Left ventricle myocardium inferior (tissue), 1 donor: Measurements from ENCODE around the gene HIP1. TPM values are rescaled to one million over a fixed set of nuclear protein-coding genes. Genes with fewer than 3 reads are reported as not detected.
A peak's percentile ranks its signal among the peaks of the same experiment; 100 is the strongest.
"Not testable (repeated sequence)": the region's sequence is repeated elsewhere in the genome, so short reads cannot be mapped to it uniquely, and the experiment has no call there.

Source experiments
- DNase-seq: peaks from one replicate; pipeline ENCODE4 v3.0.0-alpha.2; 2020
- H3K27ac ChIP-seq: fragments of 200-600 bp; replicated peaks from 2 replicates; pipeline ENCODE4 v1.8.0; 2021
- H3K27me3 ChIP-seq: fragments of 200-600 bp; 2 replicates; pipeline ENCODE4 v1.8.0; 2021; ENCODE audit warnings: low read depth
- H3K36me3 ChIP-seq: fragments of 200-600 bp; 2 replicates; pipeline ENCODE4 v1.8.0; 2021
- H3K4me1 ChIP-seq: fragments of 200-600 bp; 2 replicates; pipeline ENCODE4 v1.8.0; 2021
- H3K4me3 ChIP-seq: fragments of 200-600 bp; 2 replicates; pipeline ENCODE4 v1.8.0; 2021; ENCODE audit warnings: mild to moderate bottlenecking, moderate library complexity
- H3K9me3 ChIP-seq: fragments of 200-600 bp; replicated peaks from 2 replicates; pipeline ENCODE4 v1.8.0; 2021
- intact Hi-C: fragments of 100-400 bp; cut with micrococcal nuclease; formaldehyde crosslinking; loops from one replicate; pipeline ENCODE4 v1.11.0; 2022
- total RNA-seq: library from RNA; stranded (reverse); fragmentation: NEBNext Ultra II Directional; extraction: Animal tissue kit (Norgen Biotek cat#: 25700); gene quantifications from one replicate; pipeline ENCODE4 v1.2.1, GENCODE V29; 2021
- TF ChIP-seq, protein P1 (sequence below): fragments of 200-600 bp; IDR thresholded peaks from 2 replicates; pipeline ENCODE4 v1.8.0; 2021; ENCODE audit warnings: antibody characterized with exemption, mild to moderate bottlenecking, borderline replicate concordance
- donor health status: DM: no; HTN: yes; CAD: no; lungs with severe emphysema.

Gene HIP1
- total RNA-seq, 1 donor from 2014 or later, result 14.5 TPM

DNA sequence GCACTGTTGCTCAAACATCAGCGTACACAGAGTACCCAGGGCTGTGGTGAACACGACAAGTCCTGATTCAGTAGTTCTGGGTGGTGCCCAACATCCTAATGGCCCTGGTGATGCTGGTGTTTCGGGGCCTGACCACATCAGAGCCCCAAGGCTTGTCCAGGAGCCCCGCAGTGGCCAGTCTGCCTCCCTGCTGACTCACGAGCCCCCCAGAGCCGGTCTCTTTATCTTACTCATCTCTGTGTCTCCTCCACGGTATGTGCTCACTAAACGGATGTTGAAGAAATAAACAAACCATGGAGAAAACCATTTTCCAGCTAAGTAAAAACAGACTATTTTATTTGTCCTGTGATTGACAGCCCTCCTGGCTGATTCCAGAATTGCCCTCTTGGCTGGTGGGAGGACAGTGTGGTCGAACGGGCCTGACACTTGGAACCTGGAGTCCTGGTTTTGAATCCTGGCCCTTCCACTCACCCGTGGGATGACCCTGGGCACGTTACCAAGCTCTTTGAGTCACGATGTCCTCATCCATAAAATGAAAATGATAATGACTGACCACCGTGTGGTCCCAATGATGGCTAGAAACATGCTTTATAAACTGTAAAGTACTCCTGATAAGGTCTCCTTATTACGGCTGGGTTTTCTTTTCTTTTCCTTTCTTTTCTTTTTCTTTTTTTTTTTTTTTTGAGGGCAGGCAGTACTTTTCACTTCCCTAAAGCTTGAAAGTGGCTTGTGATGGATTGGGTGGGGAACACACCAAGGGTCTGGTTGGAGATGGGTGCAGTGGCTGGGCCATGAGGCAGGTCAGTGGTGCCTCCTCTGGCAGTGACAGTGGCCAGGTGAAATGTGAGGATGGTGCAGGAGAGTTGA, 5.7 kb downstream of the HIP1 start:
- Histone ChIP-seq H3K9me3 (no peaks in the 10 kb centered on the region), H3K36me3 (no peaks in the 10 kb centered on the region), H3K27ac (no peak overlapping the region), H3K27me3 (no peaks in the 10 kb centered on the region), H3K4me3 (no peak overlapping the region), H3K4me1 (peaks cover 34% of the 10 kb centered on the region)
- DNase-seq, result no peak
- intact Hi-C loops, result no loop called here
- TF ChIP-seq, protein P1, sequence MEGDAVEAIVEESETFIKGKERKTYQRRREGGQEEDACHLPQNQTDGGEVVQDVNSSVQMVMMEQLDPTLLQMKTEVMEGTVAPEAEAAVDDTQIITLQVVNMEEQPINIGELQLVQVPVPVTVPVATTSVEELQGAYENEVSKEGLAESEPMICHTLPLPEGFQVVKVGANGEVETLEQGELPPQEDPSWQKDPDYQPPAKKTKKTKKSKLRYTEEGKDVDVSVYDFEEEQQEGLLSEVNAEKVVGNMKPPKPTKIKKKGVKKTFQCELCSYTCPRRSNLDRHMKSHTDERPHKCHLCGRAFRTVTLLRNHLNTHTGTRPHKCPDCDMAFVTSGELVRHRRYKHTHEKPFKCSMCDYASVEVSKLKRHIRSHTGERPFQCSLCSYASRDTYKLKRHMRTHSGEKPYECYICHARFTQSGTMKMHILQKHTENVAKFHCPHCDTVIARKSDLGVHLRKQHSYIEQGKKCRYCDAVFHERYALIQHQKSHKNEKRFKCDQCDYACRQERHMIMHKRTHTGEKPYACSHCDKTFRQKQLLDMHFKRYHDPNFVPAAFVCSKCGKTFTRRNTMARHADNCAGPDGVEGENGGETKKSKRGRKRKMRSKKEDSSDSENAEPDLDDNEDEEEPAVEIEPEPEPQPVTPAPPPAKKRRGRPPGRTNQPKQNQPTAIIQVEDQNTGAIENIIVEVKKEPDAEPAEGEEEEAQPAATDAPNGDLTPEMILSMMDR, result no peak

DNA sequence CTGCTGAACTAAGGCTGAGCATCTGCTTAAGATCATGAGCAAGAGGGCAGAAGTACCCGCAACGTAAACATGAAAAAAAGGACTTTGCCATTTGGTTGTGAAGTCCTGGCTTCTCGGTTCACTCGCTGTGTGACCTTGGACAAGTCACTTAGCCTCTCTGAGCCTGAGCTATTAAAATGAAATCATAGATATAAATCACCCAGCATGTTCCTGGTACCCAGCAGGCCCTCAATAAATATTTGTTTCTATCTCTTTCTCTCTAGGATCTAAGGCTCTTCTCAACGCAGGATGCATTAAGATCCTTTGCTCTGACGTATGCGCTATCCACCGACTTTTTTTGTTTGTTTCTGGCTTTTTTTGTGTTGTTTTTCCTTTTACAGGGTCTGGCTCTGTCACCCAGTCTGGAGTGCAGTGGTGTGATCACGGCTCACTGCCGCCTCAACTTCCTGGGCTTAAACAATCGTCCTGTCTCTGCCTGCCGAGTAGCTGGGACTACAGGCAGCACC, 6.7 kb downstream of the HIP1 start:
- Histone ChIP-seq H3K27ac (no peak overlapping the region), H3K9me3 (no peaks in the 10 kb centered on the region), H3K4me1 (peaks cover 31% of the 10 kb centered on the region), H3K4me3 (no peak overlapping the region), H3K27me3 (no peaks in the 10 kb centered on the region), H3K36me3 (no peaks in the 10 kb centered on the region)
- TF ChIP-seq, protein P1, result no peak
- no peak for DNase-seq
- intact Hi-C loops, result no loop called here

DNA sequence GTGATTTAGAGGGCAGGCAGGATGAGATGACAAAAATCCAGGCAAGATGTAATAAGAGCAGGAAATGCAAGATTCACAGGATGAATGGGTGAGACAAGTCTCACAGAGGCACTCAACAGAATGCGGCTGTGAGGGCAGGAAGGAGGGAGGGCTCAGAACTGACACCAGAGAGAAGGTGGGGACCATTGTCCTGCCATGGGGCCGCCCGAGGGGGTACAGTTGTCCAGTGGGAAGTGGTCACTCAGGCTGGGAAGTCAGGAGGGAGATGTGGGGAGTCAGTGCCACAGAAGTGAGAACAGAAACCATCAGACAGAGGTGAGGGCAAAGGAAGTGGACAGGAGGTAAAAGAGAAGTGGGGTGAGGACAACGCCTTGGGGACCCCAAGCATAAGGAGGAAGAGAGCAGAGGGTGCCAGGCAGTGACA, 8.9 kb downstream of the HIP1 start:
- Histone ChIP-seq H3K27me3 (no peaks in the 10 kb centered on the region), H3K27ac (no peak overlapping the region), H3K4me1 (peaks cover 29% of the 10 kb centered on the region), H3K36me3 (no peaks in the 10 kb centered on the region), H3K4me3 (no peak overlapping the region), H3K9me3 (no peaks in the 10 kb centered on the region)
- intact Hi-C loops, result no loop called here
- TF ChIP-seq, protein P1, result no peak
- DNase-seq, result no peak

DNA sequence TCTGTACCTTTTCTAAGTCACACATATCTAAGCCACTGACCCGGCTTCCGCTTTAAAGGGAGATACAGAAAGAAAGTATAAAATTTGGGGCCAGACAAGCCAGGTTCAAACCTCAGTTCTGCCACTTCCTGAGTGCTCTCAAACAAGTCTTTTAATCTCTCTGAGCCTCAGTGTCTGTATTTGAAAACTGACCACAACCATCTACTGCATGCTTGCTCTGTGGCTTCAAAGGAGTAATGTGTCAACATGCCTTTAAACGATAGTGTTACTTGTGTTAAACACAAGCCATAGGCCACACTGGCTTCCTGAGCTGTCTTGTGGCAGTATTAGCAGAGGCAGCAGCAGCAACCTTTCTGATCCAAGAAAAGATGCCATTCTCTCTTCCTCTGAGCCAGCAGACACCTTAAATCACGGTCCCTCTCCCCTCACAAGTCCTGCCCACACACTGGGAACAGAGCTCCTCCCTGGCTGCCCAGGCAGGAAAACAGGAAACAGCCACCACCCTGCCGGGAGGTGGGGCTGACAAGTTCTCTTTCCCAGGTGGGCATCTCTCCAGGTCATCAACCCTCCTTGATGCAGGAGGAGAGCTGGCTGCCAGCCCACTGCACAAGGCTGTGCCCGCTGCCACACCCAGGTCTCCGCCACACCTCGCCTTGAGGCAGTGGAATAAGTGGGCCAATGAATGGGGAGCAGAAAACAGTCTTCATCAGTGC, 10.7 kb downstream of the HIP1 start:
- TF ChIP-seq, protein P1, result no peak
- Histone ChIP-seq H3K4me3 (no peak overlapping the region), H3K27ac (peak overlapping the region; percentile 49), H3K27me3 (no peaks in the 10 kb centered on the region), H3K36me3 (no peaks in the 10 kb centered on the region), H3K9me3 (no peaks in the 10 kb centered on the region), H3K4me1 (peaks cover 18% of the 10 kb centered on the region)
- peak; percentile 30 for DNase-seq
- intact Hi-C loops, result no loop called here

DNA sequence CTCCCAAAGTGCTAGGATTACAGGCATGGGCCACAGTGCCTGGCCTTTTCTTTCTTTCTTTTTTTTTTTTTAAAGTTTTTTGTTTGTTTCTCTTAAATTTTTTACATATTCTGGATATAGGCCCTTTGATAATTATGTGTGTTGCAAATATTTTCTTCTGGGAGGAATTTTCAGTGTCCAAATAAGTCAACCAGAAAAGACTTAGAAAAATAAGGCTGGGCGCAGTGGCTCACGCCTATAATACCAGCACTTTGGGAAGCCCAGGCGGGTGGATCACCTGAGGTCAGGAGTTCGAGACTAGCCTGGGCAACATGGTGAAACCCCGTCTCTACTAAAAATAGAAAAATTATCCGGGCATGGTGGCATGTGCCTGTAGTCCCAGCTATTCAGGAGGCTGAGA, 11.4 kb downstream of the HIP1 start:
- Histone ChIP-seq H3K27ac (peak overlapping the region; percentile 49), H3K4me1 (peaks cover 20% of the 10 kb centered on the region)
- H3K36me3 ChIP-seq, H3K4me3 ChIP-seq, H3K9me3 ChIP-seq, intact Hi-C loops, DNase-seq, H3K27me3 ChIP-seq: not testable (repeated sequence)
